Omental fat pad (tissue), 4 donors: ENCODE data around the gene PLAAT5. TPM values are rescaled to one million over a fixed set of nuclear protein-coding genes. Genes with fewer than 3 reads are reported as not detected.

Experiments
- ATAC-seq: fragments of 150-250 bp; one replicate; pipeline ENCODE4 v1.9.1; 2016; ENCODE audit warnings: mild to moderate bottlenecking, moderate library complexity; ENCODE audit not compliant: low FRiP score
- DNase-seq: peaks from one replicate; pipeline ENCODE4 v3.0.0-alpha.2; 2019; ENCODE audit warnings: low spot score
- total RNA-seq, 4 donors: library from RNA; depleted of rRNA; stranded (reverse); fragments of >200 nt; gene quantifications; one replicate each; pipeline ENCODE4 v1.1.0, GENCODE V29; 2016
- TF ChIP-seq, protein P1 (sequence below), 3 donors: fragments of 450-650 bp; IDR thresholded peaks; one replicate each; pipeline ENCODE4 v1.5.1; 2016 to 2017; ENCODE audit warnings: antibody characterized with exemption in 3 of 3, mild to moderate bottlenecking in 3 of 3, moderate library complexity in 2 of 3

Gene PLAAT5
- total RNA-seq, 4 donors from 2014 or later, result 12.0 to 54.3 (median 27.9) TPM

DNA sequence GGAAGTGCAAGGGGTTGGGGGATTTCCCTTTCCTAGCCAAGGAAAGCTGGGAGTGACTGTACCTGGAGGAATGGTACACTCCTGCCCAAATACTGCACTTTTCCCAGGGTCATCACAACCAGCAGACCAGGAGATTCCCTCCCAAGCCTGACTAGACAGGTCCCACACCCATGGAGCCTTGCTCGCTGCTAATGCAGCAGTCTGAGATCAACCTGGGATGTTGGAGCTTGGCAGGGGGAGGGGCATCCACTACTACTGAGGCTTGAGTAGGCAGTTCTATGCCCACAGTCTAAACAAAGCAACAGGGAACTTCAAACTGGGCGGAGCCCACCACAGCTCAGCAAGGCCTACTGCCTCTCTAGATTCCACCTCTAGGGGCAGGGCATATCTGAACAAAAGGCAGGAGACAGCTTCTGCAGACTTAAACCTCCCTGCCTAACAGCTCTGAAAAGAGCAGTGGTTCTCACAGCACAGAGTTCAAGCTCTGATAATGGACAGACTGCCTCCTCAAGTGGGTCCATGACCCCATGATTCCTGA lies 62.9 kb downstream of the PLAAT5 start:
- no peak for ATAC-seq
- TF ChIP-seq, protein P1, sequence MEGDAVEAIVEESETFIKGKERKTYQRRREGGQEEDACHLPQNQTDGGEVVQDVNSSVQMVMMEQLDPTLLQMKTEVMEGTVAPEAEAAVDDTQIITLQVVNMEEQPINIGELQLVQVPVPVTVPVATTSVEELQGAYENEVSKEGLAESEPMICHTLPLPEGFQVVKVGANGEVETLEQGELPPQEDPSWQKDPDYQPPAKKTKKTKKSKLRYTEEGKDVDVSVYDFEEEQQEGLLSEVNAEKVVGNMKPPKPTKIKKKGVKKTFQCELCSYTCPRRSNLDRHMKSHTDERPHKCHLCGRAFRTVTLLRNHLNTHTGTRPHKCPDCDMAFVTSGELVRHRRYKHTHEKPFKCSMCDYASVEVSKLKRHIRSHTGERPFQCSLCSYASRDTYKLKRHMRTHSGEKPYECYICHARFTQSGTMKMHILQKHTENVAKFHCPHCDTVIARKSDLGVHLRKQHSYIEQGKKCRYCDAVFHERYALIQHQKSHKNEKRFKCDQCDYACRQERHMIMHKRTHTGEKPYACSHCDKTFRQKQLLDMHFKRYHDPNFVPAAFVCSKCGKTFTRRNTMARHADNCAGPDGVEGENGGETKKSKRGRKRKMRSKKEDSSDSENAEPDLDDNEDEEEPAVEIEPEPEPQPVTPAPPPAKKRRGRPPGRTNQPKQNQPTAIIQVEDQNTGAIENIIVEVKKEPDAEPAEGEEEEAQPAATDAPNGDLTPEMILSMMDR (IDR thresholded peaks at IDR 0.05), result no peak

DNA sequence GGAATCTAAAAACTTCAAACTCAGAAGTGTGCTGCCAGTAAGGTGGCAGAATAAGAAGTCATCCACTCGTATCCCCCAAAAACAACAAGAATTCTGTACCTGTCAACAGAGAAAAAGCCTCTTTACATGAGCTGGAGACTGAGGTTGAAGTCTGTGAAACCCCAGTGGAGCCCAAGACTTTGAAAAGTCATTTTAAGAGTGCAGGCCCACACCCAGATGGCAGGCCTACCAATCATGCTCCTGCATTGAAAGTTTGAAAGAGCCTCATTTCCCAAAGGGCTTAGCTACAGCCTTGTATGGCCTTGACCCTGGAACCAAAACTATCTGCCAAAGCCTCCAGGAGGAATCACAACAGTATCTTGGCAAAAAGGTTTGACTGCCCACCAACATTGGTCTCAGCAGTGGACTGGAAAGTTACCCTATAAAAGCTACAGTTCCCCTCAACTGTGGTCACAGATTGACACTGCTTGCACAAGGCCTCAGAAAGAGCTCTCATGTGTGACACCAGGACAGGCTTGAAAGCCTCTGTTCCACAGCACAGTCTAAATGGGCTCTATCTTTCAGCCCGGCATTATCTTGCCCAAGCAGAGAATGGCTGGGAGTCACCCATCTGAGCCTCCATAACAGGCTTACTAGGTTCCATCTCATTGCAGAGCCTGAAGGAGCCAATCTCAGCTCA lies 73.7 kb downstream of the PLAAT5 start:
- DNase-seq (no peak), ATAC-seq (no peak)
- TF ChIP-seq, protein P1 (IDR thresholded peaks at IDR 0.05), result no peak

More for the DNA sequence above, 62.9 kb downstream of the PLAAT5 start:
- no peak for DNase-seq

Other genes starting within 250 kb of the PLAAT5 start
- gene SLC22A25, start 247.6 kb downstream of the PLAAT5 start, total RNA-seq, result under 1 TPM in 1 of 4 donors, not detected in 3; 0.31 TPM
- gene SLC22A9, start 121.4 kb downstream of the PLAAT5 start, total RNA-seq, result not detected
- gene LGALS12, start 14.9 kb upstream of the PLAAT5 start, total RNA-seq, result 10 to 100 TPM; 59.3 to 98.5 (median 78.3) TPM
- gene PLAAT4, start 45.6 kb upstream of the PLAAT5 start, total RNA-seq, result 10 to 100 TPM; 26.3 to 91.2 (median 32.6) TPM
- gene PLAAT2, start 72.2 kb upstream of the PLAAT5 start, total RNA-seq, result under 1 TPM in 1 of 4 donors, not detected in 3; 0.65 TPM
- gene PLAAT3, start 123.3 kb upstream of the PLAAT5 start, total RNA-seq, result 100 to 1,000 TPM; 125 to 616 (median 260) TPM
- gene ATL3, start 180.2 kb upstream of the PLAAT5 start, total RNA-seq, result 100 to 1,000 TPM in 1 of 4 donors, 10 to 100 TPM in 3; 84.4 to 100 (median 86.5) TPM
- 100 to 1,000 TPM; 137 to 307 (median 193) TPM for gene RTN3, start 190.3 kb upstream of the PLAAT5 start, total RNA-seq